ENCODE data around the gene RSF1. TPM values are rescaled to one million over a fixed set of nuclear protein-coding genes. Genes with fewer than 3 reads are reported as not detected.

RSF1 gene
- total and polyA plus RNA-seq, 2 donors (not counting 1 experiment from before 2014, with no cell fraction given): 4.8 to 104 TPM

- no peak overlapping the region for H3K27ac Mint-ChIP-seq
- Histone ChIP-seq H3K4me3 (ENCODE audit: control extremely low read depth in 1 of 5, extremely low read depth in 1 of 5, insufficient read depth in 1 of 5, low read depth in 2 of 5, low read length in 4 of 5) (no peak overlapping the region), H3K9ac (ENCODE audit: low read length) (no peak overlapping the region), H3K4me2 (replicated peaks; ENCODE audit: low read depth, low read length, poor library complexity, severe bottlenecking) (no peak overlapping the region), H3K4me1 (ENCODE audit: control insufficient read depth in 2 of 2, insufficient read depth in 2 of 2, low read length in 2 of 2) (peaks cover 4 to 11% of the 10 kb centered on the region in 2 donors), H3K27ac (ENCODE audit: low read length in 2 of 2) (no peak overlapping the region), H3K9me3 (ENCODE audit: control extremely low read depth in 1 of 3, control insufficient read depth in 2 of 3, insufficient read depth in 1 of 3, low read length in 2 of 3) (no peaks in the 10 kb centered on the region), H3K79me2 (ENCODE audit: control insufficient read depth, insufficient read depth, low read length) (peaks cover 92% of the 10 kb centered on the region), H4K20me1 (ENCODE audit: control insufficient read depth, insufficient read depth, low read length, poor library complexity, severe bottlenecking) (peaks cover 87% of the 10 kb centered on the region), H3K36me3 (replicated peaks in 1 of 2; ENCODE audit: control extremely low read depth in 1 of 2, control insufficient read depth in 1 of 2, extremely low read depth in 1 of 2, insufficient read depth in 2 of 2, low read length in 1 of 2) (peaks cover 4 to 9% of the 10 kb centered on the region in 2 experiments), H3K27me3 (replicated peaks in 1 of 4; ENCODE audit: control extremely low read depth in 1 of 4, control insufficient read depth in 3 of 4, insufficient read depth in 4 of 4, low read length in 3 of 4) (no peaks in the 10 kb centered on the region), H2AFZ (ENCODE audit: insufficient read depth, low read depth, low read length, poor library complexity, severe bottlenecking) (no peak overlapping the region)
- 56% methylated on average over 1 of the region's 1 CpG for WGBS (ENCODE audit: insufficient coverage)
- no peaks in the 10 kb centered on the region for H3K27me3 Mint-ChIP-seq
- peaks cover 38% of the 10 kb centered on the region for H3K4me1 Mint-ChIP-seq
- DNase-seq: no peak
- intact Hi-C loops (cut with micrococcal nuclease): no loop called here
- no peak overlapping the region for H3K4me3 Mint-ChIP-seq
- ChIA-PET CTCF (no interaction called here), POLR2A (no interaction called here)
- TF ChIP-seq, protein P1, sequence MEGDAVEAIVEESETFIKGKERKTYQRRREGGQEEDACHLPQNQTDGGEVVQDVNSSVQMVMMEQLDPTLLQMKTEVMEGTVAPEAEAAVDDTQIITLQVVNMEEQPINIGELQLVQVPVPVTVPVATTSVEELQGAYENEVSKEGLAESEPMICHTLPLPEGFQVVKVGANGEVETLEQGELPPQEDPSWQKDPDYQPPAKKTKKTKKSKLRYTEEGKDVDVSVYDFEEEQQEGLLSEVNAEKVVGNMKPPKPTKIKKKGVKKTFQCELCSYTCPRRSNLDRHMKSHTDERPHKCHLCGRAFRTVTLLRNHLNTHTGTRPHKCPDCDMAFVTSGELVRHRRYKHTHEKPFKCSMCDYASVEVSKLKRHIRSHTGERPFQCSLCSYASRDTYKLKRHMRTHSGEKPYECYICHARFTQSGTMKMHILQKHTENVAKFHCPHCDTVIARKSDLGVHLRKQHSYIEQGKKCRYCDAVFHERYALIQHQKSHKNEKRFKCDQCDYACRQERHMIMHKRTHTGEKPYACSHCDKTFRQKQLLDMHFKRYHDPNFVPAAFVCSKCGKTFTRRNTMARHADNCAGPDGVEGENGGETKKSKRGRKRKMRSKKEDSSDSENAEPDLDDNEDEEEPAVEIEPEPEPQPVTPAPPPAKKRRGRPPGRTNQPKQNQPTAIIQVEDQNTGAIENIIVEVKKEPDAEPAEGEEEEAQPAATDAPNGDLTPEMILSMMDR (IDR thresholded peaks at IDR 0.05): no peak
- TF ChIP-seq EZH2 (IDR thresholded peaks at IDR 0.05; ENCODE audit: borderline replicate concordance, insufficient read depth, low read depth, low read length, poor library complexity, severe bottlenecking): no peak
- H3K9me3 Mint-ChIP-seq (ENCODE audit: insufficient read depth): no peaks in the 10 kb centered on the region
- ATAC-seq (ENCODE audit: low read depth): no peak
Observed at GRCh38 chr11:77778549-77778948, 42.0 kb downstream of the RSF1 start.

DNA sequence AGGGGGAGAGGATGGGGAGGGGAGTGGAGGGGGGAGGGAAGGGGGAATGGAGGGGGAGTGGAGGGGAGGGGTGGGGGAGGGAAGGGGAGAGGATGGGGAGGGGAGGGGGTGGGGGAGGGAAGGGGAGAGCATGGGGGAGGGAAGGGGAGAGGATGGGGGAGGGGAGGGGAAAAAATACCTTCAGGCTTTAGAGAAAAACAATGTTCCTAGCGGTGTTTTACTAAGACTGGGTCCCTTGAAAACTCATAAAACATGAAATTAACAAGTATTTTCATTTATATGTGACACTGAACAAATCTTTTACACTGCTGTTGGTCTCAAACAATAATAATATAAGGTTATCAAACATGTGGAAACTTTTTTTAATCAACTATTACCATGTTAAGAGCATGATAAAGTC, 42.4 kb downstream of the RSF1 start:
- Mint-ChIP-seq H3K27ac (no peak overlapping the region), H3K4me1 (peaks cover 38% of the 10 kb centered on the region), H3K27me3 (no peaks in the 10 kb centered on the region), H3K4me3 (no peak overlapping the region), H3K9me3 (ENCODE audit: insufficient read depth) (no peaks in the 10 kb centered on the region)
- Histone ChIP-seq H3K9ac (ENCODE audit: low read length) (no peak overlapping the region), H3K79me2 (ENCODE audit: control insufficient read depth, insufficient read depth, low read length) (peaks cover 92% of the 10 kb centered on the region), H2AFZ (ENCODE audit: insufficient read depth, low read depth, low read length, poor library complexity, severe bottlenecking) (no peak overlapping the region), H4K20me1 (ENCODE audit: control insufficient read depth, insufficient read depth, low read length, poor library complexity, severe bottlenecking) (peaks cover 85% of the 10 kb centered on the region), H3K27ac (ENCODE audit: low read length in 2 of 2) (no peak overlapping the region), H3K4me2 (replicated peaks; ENCODE audit: low read depth, low read length, poor library complexity, severe bottlenecking) (no peak overlapping the region), H3K27me3 (replicated peaks in 1 of 4; ENCODE audit: control extremely low read depth in 1 of 4, control insufficient read depth in 3 of 4, insufficient read depth in 4 of 4, low read length in 3 of 4) (no peaks in the 10 kb centered on the region), H3K36me3 (replicated peaks in 1 of 2; ENCODE audit: control extremely low read depth in 1 of 2, control insufficient read depth in 1 of 2, extremely low read depth in 1 of 2, insufficient read depth in 2 of 2, low read length in 1 of 2) (peaks cover 4 to 9% of the 10 kb centered on the region in 2 experiments), H3K4me3 (ENCODE audit: control extremely low read depth in 1 of 5, extremely low read depth in 1 of 5, insufficient read depth in 1 of 5, low read depth in 2 of 5, low read length in 4 of 5) (no peak overlapping the region), H3K9me3 (ENCODE audit: control extremely low read depth in 1 of 3, control insufficient read depth in 2 of 3, insufficient read depth in 1 of 3, low read length in 2 of 3) (no peaks in the 10 kb centered on the region), H3K4me1 (ENCODE audit: control insufficient read depth in 2 of 2, insufficient read depth in 2 of 2, low read length in 2 of 2) (peaks cover 0 to 7% of the 10 kb centered on the region in 2 donors)
- DNase-seq: no peak
- ATAC-seq (ENCODE audit: low read depth): no peak
- intact Hi-C loops (cut with micrococcal nuclease): no loop called here
- POLR2A ChIA-PET: no interaction called here
- no CpG with 5 or more reads among the region's 1 CpG for WGBS (ENCODE audit: insufficient coverage)
- TF ChIP-seq, protein P1 (IDR thresholded peaks at IDR 0.05): no peak
- TF ChIP-seq EZH2 (IDR thresholded peaks at IDR 0.05; ENCODE audit: borderline replicate concordance, insufficient read depth, low read depth, low read length, poor library complexity, severe bottlenecking): no peak
- CTCF ChIA-PET: interaction anchor here (0.9 kb wide), 1 partner anchor 268 kb away, joined by 3 read pairs; no protein-coding TSS in a partner anchor

Measured in B cell (primary cell).